ENCODE measurements around the gene PDIA5. TPM values are rescaled to one million over a fixed set of nuclear protein-coding genes. Genes with fewer than 3 reads are reported as not detected.

PDIA5 gene
- polyA plus RNA-seq, 1 donor, result 18.6 TPM

- DNase-seq (ENCODE audit: low read depth), result no peak
These were observed 52.6 kb downstream of the PDIA5 start for GRCh38 chr3:123119388-123119787.

- no peak for DNase-seq (ENCODE audit: low read depth)
These were observed 53.0 kb downstream of the PDIA5 start for GRCh38 chr3:123119802-123120201.

GRCh38 chr3:123120573-123120972 lies 53.7 kb downstream of the PDIA5 start:
- DNase-seq (ENCODE audit: low read depth), result no peak

GRCh38 chr3:123122057-123122456 lies 55.2 kb downstream of the PDIA5 start:
- DNase-seq (ENCODE audit: low read depth), result no peak

GRCh38 chr3:123122525-123123315 lies 55.9 kb downstream of the PDIA5 start:
- no peak for DNase-seq (ENCODE audit: low read depth)

GRCh38 chr3:123123716-123124616 lies 57.1 kb downstream of the PDIA5 start:
- no peak for DNase-seq (ENCODE audit: low read depth)

GRCh38 chr3:123124971-123125370 lies 58.1 kb downstream of the PDIA5 start:
- no peak for DNase-seq (ENCODE audit: low read depth)

GRCh38 chr3:123126031-123126430 lies 59.2 kb downstream of the PDIA5 start:
- DNase-seq (ENCODE audit: low read depth), result no peak

- no peak for DNase-seq (ENCODE audit: low read depth)
These were observed 59.8 kb downstream of the PDIA5 start for GRCh38 chr3:123126653-123127052.

GRCh38 chr3:123129092-123129491 lies 62.3 kb downstream of the PDIA5 start:
- no peak for DNase-seq (ENCODE audit: low read depth)

GRCh38 chr3:123129532-123129931 lies 62.7 kb downstream of the PDIA5 start:
- DNase-seq (ENCODE audit: low read depth), result no peak

GRCh38 chr3:123130079-123130750 lies 63.4 kb downstream of the PDIA5 start:
- DNase-seq (ENCODE audit: low read depth), result no peak

- no peak for DNase-seq (ENCODE audit: low read depth)
These were observed 67.8 kb downstream of the PDIA5 start for GRCh38 chr3:123134671-123135070.

- DNase-seq (ENCODE audit: low read depth), result no peak
These were observed 70.2 kb downstream of the PDIA5 start for GRCh38 chr3:123137001-123137400.

- DNase-seq (ENCODE audit: low read depth), result peak; percentile 62
These were observed 72.1 kb downstream of the PDIA5 start for GRCh38 chr3:123138839-123139444.

GRCh38 chr3:123139522-123139921 lies 72.7 kb downstream of the PDIA5 start:
- no peak for DNase-seq (ENCODE audit: low read depth)

- DNase-seq (ENCODE audit: low read depth), result no peak
These were observed 73.7 kb downstream of the PDIA5 start for GRCh38 chr3:123140550-123140949.

GRCh38 chr3:123141276-123141675 lies 74.5 kb downstream of the PDIA5 start:
- no peak for DNase-seq (ENCODE audit: low read depth)

- DNase-seq (ENCODE audit: low read depth), result no peak
These were observed 77.0 kb downstream of the PDIA5 start for GRCh38 chr3:123143669-123144411.

- DNase-seq (ENCODE audit: low read depth), result no peak
These were observed 81.1 kb downstream of the PDIA5 start for GRCh38 chr3:123147754-123148535.
